ENCODE results near the gene TRPC4.

- TF ChIP-seq CTCF (IDR thresholded peaks at IDR 0.05; ENCODE audit: poor library complexity, severe bottlenecking) (no peak), REST (IDR thresholded peaks at IDR 0.05; ENCODE audit: borderline replicate concordance) (no peak), EZH2 (IDR thresholded peaks at IDR 0.05; ENCODE audit: borderline replicate concordance, insufficient read depth, low read length, poor library complexity, severe bottlenecking) (no peak), TAF1 (IDR thresholded peaks at IDR 0.05; ENCODE audit: low read depth) (no peak), POLR2AphosphoS5 (IDR thresholded peaks at IDR 0.05) (no peak)
Measured at GRCh38 chr13:37701972-37702371, 167.6 kb downstream of the TRPC4 start.
